ENCODE results near the gene CDKN2B-AS1. TPM values are rescaled to one million over a fixed set of nuclear protein-coding genes. Genes with fewer than 3 reads are reported as not detected.

CDKN2B-AS1 gene
- polyA plus RNA-seq, 1 donor (not counting 4 experiments of a cell fraction or from before 2014, with no cell fraction given) = 1.1 TPM

- no peaks in the 10 kb centered on the region for H3K36me3 ChIP-seq (ENCODE audit: control insufficient read depth in 2 of 2, extremely low read depth in 1 of 2, insufficient read depth in 2 of 2, low read length in 2 of 2)
- H3K4me3 ChIP-seq (ENCODE audit: control insufficient read depth in 2 of 3, extremely low read depth in 1 of 3, insufficient read depth in 2 of 3, low read depth in 1 of 3, low read length in 3 of 3) = no peak overlapping the region
- H3K4me2 ChIP-seq (ENCODE audit: control insufficient read depth, extremely low read depth, insufficient read depth, low read depth, low read length) = no peak overlapping the region
- H4K20me1 ChIP-seq (ENCODE audit: control insufficient read depth, extremely low read depth, insufficient read depth, low read length) = no peaks in the 10 kb centered on the region
- no peaks in the 10 kb centered on the region for H3K9me3 ChIP-seq (ENCODE audit: control insufficient read depth, low read depth, low read length)
- no peak overlapping the region for H3K9ac ChIP-seq (ENCODE audit: control insufficient read depth, extremely low read depth, insufficient read depth, low read length)
- dilution Hi-C loops (cut with MboI; ENCODE audit: extremely low pct_ligation_motif_present, low sequenced_read_pairs) = loop anchor here (25.0 kb wide), 1 partner anchor 192 kb away; no protein-coding TSS in a partner anchor
- H3K27ac ChIP-seq (ENCODE audit: control insufficient read depth, insufficient read depth, low read length) = no peak overlapping the region
- TF ChIP-seq CTCF (optimal IDR thresholded peaks at IDR 0.05 in 1 of 3, IDR thresholded peaks at IDR 0.05 in 1 of 3, conservative IDR thresholded peaks at IDR 0.05 in 1 of 3; ENCODE audit: extremely low read depth in 1 of 3, insufficient read depth in 2 of 3, low read length in 3 of 3) = no peak
- no peak for TF ChIP-seq EZH2 (IDR thresholded peaks at IDR 0.05; ENCODE audit: low read length)
- DNase-seq (ENCODE audit: low read depth, low spot score) (no peak), FAIRE-seq (no peak)
- no peak overlapping the region for H2AFZ ChIP-seq (ENCODE audit: control insufficient read depth, low read length)
- no peaks in the 10 kb centered on the region for H3K27me3 ChIP-seq (ENCODE audit: control insufficient read depth, extremely low read depth, insufficient read depth, low read length)
- peaks cover 41% of the 10 kb centered on the region for H3K4me1 ChIP-seq (ENCODE audit: control insufficient read depth, extremely low read depth, insufficient read depth, low read length)
- no peaks in the 10 kb centered on the region for H3K79me2 ChIP-seq (ENCODE audit: control insufficient read depth, insufficient read depth, low read length)
- no peaks in the 10 kb centered on the region for H3K9me1 ChIP-seq (ENCODE audit: control insufficient read depth, extremely low read depth, insufficient read depth, low read length)
These were observed 50.8 kb downstream of the CDKN2B-AS1 start for GRCh38 chr9:22045423-22045822.

- dilution Hi-C loops (cut with MboI; ENCODE audit: extremely low pct_ligation_motif_present, low sequenced_read_pairs) = loop anchor here (25.0 kb wide), 1 partner anchor 191 kb away; no protein-coding TSS in a partner anchor
- Histone ChIP-seq H3K27ac (ENCODE audit: control insufficient read depth, insufficient read depth, low read length) (no peak overlapping the region), H3K4me1 (ENCODE audit: control insufficient read depth, extremely low read depth, insufficient read depth, low read length) (peaks cover 38% of the 10 kb centered on the region), H3K4me3 (ENCODE audit: control insufficient read depth in 2 of 3, extremely low read depth in 1 of 3, insufficient read depth in 2 of 3, low read depth in 1 of 3, low read length in 3 of 3) (no peak overlapping the region), H3K9ac (ENCODE audit: control insufficient read depth, extremely low read depth, insufficient read depth, low read length) (no peak overlapping the region), H4K20me1 (ENCODE audit: control insufficient read depth, extremely low read depth, insufficient read depth, low read length) (no peaks in the 10 kb centered on the region), H2AFZ (ENCODE audit: control insufficient read depth, low read length) (no peak overlapping the region), H3K79me2 (ENCODE audit: control insufficient read depth, insufficient read depth, low read length) (no peaks in the 10 kb centered on the region), H3K4me2 (ENCODE audit: control insufficient read depth, extremely low read depth, insufficient read depth, low read depth, low read length) (no peak overlapping the region), H3K9me3 (ENCODE audit: control insufficient read depth, low read depth, low read length) (no peaks in the 10 kb centered on the region), H3K9me1 (ENCODE audit: control insufficient read depth, extremely low read depth, insufficient read depth, low read length) (no peaks in the 10 kb centered on the region), H3K36me3 (ENCODE audit: control insufficient read depth in 2 of 2, extremely low read depth in 1 of 2, insufficient read depth in 2 of 2, low read length in 2 of 2) (no peaks in the 10 kb centered on the region), H3K27me3 (ENCODE audit: control insufficient read depth, extremely low read depth, insufficient read depth, low read length) (no peaks in the 10 kb centered on the region)
- FAIRE-seq = no peak
- no peak for TF ChIP-seq CTCF (optimal IDR thresholded peaks at IDR 0.05 in 1 of 3, IDR thresholded peaks at IDR 0.05 in 1 of 3, conservative IDR thresholded peaks at IDR 0.05 in 1 of 3; ENCODE audit: extremely low read depth in 1 of 3, insufficient read depth in 2 of 3, low read length in 3 of 3)
- no peak for TF ChIP-seq EZH2 (IDR thresholded peaks at IDR 0.05; ENCODE audit: low read length)
- DNase-seq (ENCODE audit: low read depth, low spot score) = no peak
These were observed 51.8 kb downstream of the CDKN2B-AS1 start for GRCh38 chr9:22046243-22046885.

Measured in keratinocyte (primary cell).